Type B pancreatic cell (in vitro differentiated cells): ENCODE results near the gene TTC22. TPM values are rescaled to one million over a fixed set of nuclear protein-coding genes. Genes with fewer than 3 reads are reported as not detected.

Experiments used
- DNase-seq: peaks from one replicate; pipeline ENCODE4 v3.0.0; 2021; ENCODE audit warnings: mixed read lengths; ENCODE audit not compliant: unreplicated experiment; ENCODE audit errors: extremely low spot score
- H3K27ac Mint-ChIP-seq: 2 replicates; pipeline ENCODE4 v1.8.0; 2021; ENCODE audit warnings: mild to moderate bottlenecking, mixed read lengths
- H3K27me3 Mint-ChIP-seq: 2 replicates; pipeline ENCODE4 v1.8.0; 2021; ENCODE audit warnings: mixed read lengths
- H3K36me3 Mint-ChIP-seq: 2 replicates; pipeline ENCODE4 v1.8.0; 2021; ENCODE audit warnings: mixed read lengths
- H3K4me1 Mint-ChIP-seq: one replicate; pipeline ENCODE4 v1.8.0; 2021; ENCODE audit warnings: mixed read lengths; ENCODE audit not compliant: unreplicated experiment
- H3K4me3 Mint-ChIP-seq: 2 replicates; pipeline ENCODE4 v1.8.0; 2021; ENCODE audit warnings: mild to moderate bottlenecking, mixed read lengths
- H3K9me3 Mint-ChIP-seq: 2 replicates; pipeline ENCODE4 v1.8.0; 2021; ENCODE audit warnings: mixed read lengths
- CTCF ChIP-seq: fragments of 200-600 bp; sonication (generic); conservative IDR thresholded peaks from 2 replicates; pipeline ENCODE4 v1.5.0; 2021; ENCODE audit warnings: antibody characterized with exemption, mild to moderate bottlenecking
- total RNA-seq: library from RNA; stranded (reverse); gene quantifications from 2 replicates; pipeline ENCODE4 v1.2.1, GENCODE V29; 2021; ENCODE audit warnings: low replicate concordance

The TTC22 gene
- total RNA-seq, 1 donor from 2014 or later = 7.0 TPM

- H3K27me3 Mint-ChIP-seq = no peaks in the 10 kb centered on the region
- peaks cover 6% of the 10 kb centered on the region for H3K4me1 Mint-ChIP-seq
- TF ChIP-seq CTCF = no peak
- no peaks in the 10 kb centered on the region for H3K9me3 Mint-ChIP-seq
- H3K4me3 Mint-ChIP-seq = no peak overlapping the region
- peaks cover 6% of the 10 kb centered on the region for H3K36me3 Mint-ChIP-seq
- DNase-seq = no peak
- H3K27ac Mint-ChIP-seq = no peak overlapping the region
These were observed 43.3 kb downstream of the TTC22 start for GRCh38 chr1:54757833-54758232.

GRCh38 chr1:54754486-54755285 lies 46.4 kb downstream of the TTC22 start:
- Mint-ChIP-seq H3K27me3 (peaks cover 2% of the 10 kb centered on the region), H3K27ac (no peak overlapping the region), H3K9me3 (no peaks in the 10 kb centered on the region), H3K4me1 (no peaks in the 10 kb centered on the region), H3K4me3 (no peak overlapping the region), H3K36me3 (peaks cover 6% of the 10 kb centered on the region)
- TF ChIP-seq CTCF = no peak
- no peak for DNase-seq

GRCh38 chr1:54754045-54754444 lies 47.1 kb downstream of the TTC22 start:
- Mint-ChIP-seq H3K4me1 (no peaks in the 10 kb centered on the region), H3K4me3 (no peak overlapping the region), H3K27ac (no peak overlapping the region), H3K9me3 (no peaks in the 10 kb centered on the region), H3K36me3 (peaks cover 6% of the 10 kb centered on the region), H3K27me3 (peaks cover 3% of the 10 kb centered on the region)
- TF ChIP-seq CTCF = no peak
- no peak for DNase-seq

GRCh38 chr1:54751426-54751825 lies 49.7 kb downstream of the TTC22 start:
- H3K36me3 Mint-ChIP-seq = peaks cover 4% of the 10 kb centered on the region
- no peak for DNase-seq
- H3K27me3 Mint-ChIP-seq = peaks cover 3% of the 10 kb centered on the region
- H3K9me3 Mint-ChIP-seq = no peaks in the 10 kb centered on the region
- TF ChIP-seq CTCF = no peak
- H3K27ac Mint-ChIP-seq = no peak overlapping the region
- no peak overlapping the region for H3K4me3 Mint-ChIP-seq
- H3K4me1 Mint-ChIP-seq = no peaks in the 10 kb centered on the region

GRCh38 chr1:54750596-54750995 lies 50.5 kb downstream of the TTC22 start:
- Mint-ChIP-seq H3K9me3 (no peaks in the 10 kb centered on the region), H3K27ac (no peak overlapping the region), H3K4me1 (no peaks in the 10 kb centered on the region), H3K4me3 (no peak overlapping the region), H3K36me3 (no peaks in the 10 kb centered on the region), H3K27me3 (peaks cover 3% of the 10 kb centered on the region)
- DNase-seq = no peak
- no peak for TF ChIP-seq CTCF
